HG03460 (cell line): Measurements from ENCODE around the gene SYNE2.
"Not testable (repeated sequence)": the region's sequence is repeated elsewhere in the genome, so short reads cannot be mapped to it uniquely, and the experiment has no call there.

Experiments used
- ATAC-seq: cut with Tn5 transposase; IDR thresholded peaks from one replicate; pipeline ENCODE4 v1.9.1; 2021; ENCODE audit not compliant: unreplicated experiment

The SYNE2 gene

DNA sequence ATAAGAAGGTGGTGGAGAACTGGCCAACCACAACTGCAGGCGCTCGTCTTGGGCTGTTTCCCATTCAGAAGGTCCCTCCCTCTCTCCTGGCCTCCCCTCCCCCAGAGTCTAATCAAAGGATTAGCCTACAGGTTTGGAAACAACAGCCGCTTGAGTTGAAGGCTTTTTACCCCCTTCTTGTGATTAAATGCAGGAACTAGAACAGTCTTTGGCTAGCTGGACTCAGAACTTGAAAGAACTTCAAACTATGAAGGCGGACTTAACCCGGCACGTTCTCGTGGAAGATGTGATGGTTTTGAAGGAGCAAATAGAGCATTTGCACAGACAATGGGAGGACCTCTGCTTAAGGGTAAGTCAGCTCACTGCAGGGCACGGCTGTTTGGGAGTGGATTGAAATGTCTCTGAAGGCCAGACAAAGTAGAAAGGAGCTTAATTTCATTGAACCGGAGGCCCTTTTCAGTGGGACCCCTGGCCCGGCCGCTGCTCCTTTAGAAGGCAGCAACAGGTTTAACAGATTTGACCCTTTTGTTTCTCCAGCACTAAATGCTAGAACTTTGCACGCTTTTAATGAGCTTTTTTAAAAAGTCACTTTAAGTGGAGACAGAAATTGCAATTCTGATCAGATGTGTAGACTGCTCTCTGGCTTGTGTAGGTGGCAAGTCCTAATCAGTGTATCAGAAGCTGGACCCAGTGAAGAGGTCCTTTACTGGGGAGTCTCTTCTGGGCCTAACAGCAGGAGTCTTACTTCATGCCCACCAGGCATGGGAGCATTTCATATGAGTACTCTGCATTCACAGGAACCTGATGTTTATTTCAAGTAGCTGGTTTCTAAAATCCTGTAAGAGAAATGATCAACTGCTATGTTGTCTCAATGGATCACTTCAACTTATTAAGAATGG, 333.7 kb downstream of the SYNE2 start:
- no peak for ATAC-seq

- ATAC-seq = no peak
Observed at GRCh38 chr14:64187331-64187730, 334.5 kb downstream of the SYNE2 start.

- no peak for ATAC-seq
Observed at GRCh38 chr14:64190974-64191502, 338.2 kb downstream of the SYNE2 start.

DNA sequence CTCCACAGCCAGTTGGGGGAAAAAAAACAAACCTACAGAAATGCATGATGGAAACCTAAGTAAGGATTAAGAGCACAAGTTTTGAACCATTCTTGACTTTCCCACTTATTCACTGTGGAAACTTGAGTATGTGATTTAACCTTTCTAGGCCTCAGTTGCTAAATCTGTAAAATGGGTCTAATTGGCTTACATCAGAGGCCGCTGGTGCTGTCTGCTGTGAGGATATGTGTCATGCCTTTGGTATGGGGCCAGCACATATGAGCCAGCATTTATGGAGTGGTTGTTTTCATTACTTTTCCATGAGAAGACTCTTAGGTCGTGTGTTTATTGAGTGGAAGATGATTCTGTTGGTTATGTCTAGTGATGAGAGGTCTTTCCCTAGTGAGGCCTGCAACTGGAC, 339.0 kb downstream of the SYNE2 start:
- ATAC-seq = no peak

- no peak for ATAC-seq
Observed at GRCh38 chr14:64193821-64194220, 341.0 kb downstream of the SYNE2 start.

DNA sequence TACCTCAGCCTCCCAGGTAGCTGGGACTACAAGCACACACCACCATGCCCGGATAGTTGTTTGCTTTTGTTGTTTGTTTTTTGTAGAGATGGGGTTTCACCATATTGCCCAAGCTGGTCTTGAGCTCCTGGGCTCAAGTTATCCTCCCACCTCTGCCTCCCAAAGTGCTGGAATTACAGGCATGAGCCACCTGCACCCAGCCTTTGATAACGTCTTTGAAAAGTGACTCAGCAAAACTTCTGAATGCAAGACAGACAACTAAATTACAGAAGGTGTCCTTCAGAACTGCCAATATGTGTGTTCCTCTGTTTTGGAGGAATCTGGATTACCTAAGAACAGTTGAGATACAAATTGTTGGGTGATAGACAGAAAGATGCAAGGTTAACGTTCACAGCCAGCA, 341.6 kb downstream of the SYNE2 start:
- no peak for ATAC-seq

DNA sequence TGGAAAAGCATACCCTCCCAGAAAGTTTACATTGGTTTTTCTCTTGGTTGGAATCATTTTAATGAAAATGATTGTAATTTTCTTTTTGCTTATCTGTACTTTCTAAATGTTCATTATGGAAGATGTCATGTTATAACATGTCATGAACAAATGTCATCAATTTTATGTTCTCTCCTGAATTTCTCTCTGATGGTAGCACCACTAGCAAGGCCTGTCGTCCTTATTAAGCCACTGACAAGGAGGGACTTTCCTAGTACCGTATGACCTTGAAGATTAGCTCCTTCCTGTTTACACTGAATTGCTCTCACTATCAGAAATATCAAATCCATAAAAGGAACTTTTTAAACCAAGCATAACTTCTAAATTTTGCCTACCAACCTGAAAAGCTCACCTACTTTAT, 342.4 kb downstream of the SYNE2 start:
- no peak for ATAC-seq

DNA sequence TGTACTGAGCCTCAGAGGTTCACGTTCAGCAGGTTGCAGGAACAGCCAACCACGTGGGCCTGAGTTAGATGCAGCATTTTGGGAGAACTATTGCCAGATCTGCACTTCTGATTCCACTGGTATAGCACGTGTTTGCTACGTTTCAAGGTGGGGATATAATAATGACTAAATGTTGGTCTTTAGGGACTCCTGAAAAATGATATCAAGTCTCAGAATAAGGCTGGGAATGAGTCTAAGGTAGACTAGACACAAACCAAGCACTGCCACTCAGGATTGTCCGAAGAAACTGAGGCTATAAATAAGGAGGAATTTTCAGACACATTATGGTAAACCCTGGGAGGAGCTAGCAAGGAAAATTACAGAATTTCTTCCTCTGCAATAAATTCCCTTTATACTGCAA, 343.3 kb downstream of the SYNE2 start:
- no peak for ATAC-seq

- peak; percentile 54 for ATAC-seq
Observed at GRCh38 chr14:64196814-64197411, 344.1 kb downstream of the SYNE2 start.

DNA sequence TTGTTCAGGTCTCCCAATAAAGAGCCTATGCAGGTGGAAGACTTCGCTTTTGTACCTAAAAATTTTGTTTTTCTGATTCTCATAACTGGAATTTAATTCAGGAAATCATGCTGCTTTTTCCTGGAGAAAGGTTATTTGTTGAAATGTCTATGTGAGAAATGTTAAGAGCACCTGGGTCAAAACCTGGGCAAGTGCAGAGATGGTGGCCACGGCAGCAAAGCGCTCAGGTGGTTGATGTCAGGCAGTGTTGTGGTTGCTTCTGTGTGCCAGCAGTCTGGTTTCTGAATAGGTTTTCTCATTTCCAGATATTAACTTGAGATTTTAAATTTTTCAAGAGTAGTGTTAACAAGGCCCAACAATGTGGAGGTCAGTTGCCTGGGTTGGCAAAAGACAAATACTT, 345.2 kb downstream of the SYNE2 start:
- ATAC-seq = no peak

DNA sequence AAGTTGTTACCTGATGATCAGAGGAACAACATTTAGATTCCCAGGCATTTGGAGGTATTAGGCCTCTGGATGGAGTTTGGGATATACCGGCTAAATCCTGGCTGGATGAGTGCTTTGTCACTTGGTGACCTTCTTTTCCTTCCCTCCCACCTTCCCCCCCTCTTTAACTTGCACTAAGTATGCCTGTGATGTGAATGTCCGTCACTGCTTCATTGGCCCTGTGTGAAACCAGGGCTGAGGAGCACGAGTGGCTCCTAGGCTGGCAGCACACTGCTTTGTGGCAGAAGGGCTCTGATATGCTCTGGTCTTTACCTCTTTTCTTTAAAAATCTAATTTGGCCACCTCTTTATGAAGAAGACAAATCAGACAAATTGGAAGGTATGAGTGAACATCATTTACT, 345.7 kb downstream of the SYNE2 start:
- no peak for ATAC-seq

DNA sequence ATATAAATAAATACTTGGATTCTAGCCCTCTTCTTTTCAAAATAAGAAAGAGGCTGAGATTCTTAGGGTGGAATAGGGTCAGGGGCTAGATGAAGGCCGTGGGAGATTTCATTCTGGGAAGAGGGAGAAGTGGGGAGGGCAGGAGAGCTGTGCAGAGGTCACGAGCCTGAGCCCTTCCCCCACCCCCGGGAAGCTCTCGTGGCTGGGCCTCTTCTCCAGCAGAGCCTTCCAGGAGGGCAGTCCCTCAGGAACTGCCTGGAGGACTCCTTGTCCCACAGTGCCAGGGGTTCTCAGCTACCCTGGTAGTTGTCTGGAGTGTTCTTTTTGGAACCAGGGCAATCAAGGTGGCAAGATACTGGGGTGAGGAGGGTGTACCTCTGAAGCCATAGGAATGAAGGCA, 347.4 kb downstream of the SYNE2 start:
- ATAC-seq = no peak

- no peak for ATAC-seq
Observed at GRCh38 chr14:64201296-64201695, 348.5 kb downstream of the SYNE2 start.

DNA sequence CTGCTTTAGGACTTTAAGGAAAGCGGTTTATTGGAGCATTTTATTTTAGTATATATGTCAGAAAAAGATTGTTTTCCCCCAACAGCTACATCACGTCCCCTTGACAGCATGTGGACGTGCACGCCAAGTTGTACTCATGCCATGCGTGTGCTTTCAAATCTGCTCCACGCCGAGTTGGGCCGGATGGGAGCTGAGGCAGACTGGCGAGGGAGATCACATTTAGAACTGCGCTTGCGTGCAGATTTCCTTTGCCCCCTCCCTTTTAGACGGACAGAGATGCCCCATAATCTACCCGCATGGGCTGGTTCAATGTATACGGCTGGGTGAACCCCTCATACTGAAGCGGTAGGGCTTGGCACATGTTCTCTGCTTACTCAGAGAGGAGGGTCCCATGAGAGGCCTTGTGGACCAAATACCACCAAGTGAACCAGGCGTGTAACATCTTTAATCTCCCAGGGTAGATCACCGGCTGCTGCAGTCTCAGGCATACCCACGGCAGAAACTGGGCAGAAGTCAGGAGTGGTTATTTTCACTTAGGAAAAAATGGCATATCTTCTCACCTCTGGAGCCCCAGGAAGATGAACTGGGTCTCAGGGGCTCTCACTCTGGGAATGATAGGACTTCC, 349.2 kb downstream of the SYNE2 start:
- ATAC-seq = no peak

DNA sequence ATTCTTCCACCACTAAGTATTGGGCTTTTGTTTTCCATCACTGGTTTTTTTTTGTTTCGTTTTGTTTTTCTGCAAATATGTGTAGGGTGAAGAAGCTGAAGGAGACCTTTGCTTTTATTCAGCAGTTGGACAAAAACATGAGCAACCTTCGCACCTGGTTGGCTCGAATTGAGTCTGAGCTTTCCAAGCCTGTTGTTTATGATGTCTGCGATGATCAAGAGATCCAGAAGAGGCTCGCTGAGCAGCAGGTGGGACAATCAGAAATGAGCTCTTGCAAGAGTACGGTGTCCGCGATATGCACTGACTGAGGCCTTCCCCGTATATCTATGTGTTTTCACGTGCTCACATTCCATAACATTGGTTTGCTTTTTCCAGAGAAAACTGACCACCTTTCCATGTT, 349.9 kb downstream of the SYNE2 start:
- ATAC-seq = no peak

DNA sequence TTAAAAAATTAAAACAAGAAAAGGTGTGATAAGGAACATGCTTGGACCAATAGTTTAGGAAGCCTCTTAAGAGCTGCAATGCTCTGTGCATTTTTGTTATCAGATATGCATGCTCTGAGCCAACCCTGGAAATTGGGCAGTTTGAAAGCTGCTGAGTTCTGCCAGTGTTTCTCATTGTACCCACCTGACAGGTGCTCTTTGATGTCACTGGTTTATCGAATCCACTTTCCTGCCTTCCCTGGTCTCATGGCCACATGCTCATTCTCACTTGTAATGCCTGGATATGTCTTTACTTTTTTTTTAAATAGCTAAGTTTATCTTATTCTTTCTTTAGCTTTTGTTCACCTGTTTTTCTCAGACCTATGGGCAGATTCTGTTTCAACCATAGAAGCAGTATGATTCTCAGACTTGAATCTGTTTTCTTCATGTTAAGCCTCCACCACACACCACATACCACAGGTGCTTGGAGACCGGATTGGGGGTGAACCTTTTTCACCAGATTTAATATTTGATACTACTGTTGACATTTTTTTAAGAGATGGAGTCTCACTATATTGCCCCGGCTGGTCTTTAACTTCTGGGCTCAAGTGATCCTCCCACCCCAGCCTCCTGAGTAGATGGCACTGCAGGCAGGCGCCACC, 350.7 kb downstream of the SYNE2 start:
- ATAC-seq = no peak

DNA sequence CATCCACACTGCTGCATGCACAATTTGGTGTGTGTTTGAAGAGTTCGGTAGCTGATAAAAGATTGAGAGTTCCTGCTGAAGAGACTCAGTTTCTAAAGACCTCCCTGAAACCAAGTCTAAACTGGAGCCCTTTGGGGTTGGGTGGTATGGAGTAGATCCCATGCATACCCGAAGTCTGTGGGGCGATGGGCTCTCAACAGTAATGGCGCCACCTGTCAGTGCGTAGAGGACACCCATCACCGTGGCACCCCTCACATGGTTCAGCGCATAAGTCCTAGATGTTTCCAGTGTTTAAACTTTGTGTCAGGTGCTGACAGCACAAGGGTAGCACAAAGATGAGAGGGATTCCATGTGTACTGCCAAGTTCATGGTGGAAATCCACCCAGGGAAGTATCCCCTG, 355.5 kb downstream of the SYNE2 start:
- ATAC-seq = no peak

- ATAC-seq = no peak
Observed at GRCh38 chr14:64208981-64209380, 356.2 kb downstream of the SYNE2 start.

DNA sequence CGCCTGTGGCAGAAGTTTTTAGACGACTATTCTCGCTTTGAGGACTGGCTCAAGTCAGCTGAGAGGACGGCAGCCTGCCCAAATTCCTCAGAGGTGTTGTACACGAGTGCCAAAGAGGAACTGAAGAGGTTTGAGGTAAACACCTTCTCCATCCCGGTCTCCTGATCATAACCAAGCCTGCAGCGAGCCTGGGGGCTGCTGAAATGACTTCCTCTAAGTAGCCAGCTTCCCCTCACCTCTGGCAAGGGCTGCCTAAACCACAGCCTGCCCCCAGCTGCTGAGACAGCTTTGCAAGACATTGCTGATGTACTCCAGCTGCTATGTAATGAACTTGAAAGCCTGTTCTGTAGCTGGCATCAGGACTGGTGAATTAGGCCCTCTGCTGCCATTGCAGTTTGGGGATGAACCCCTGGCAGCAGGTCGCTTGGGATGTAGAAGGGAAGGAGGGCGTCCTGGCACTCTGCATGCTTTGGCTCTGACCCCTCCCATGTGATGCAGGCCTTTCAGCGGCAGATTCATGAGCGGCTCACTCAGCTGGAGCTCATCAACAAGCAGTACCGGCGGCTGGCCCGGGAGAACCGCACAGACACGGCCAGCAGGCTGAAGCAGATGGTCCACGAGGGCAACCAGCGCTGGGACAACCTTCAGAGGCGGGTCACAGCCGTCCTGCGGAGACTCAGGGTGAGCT, 356.8 kb downstream of the SYNE2 start:
- ATAC-seq = peak; percentile 77

DNA sequence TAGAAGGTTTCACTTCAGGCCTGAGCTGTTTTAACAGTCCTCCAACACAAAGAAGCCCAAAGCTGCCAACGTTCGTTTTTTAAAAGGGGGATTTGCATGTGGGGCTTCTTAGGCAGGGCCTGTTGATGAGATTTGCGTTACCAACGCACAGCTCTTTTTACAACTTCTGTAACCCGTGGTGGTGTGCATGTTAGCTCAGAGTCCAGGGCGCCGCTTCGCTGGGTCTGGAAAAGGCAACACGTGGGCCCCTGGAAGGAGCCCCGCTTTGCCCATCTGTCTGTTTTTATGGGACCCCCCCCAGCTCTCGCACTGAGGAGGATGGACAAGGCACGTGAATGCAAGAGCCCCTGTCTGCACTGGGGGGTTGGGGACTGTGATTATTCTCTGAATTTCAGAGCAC, 357.4 kb downstream of the SYNE2 start:
- ATAC-seq = no peak

DNA sequence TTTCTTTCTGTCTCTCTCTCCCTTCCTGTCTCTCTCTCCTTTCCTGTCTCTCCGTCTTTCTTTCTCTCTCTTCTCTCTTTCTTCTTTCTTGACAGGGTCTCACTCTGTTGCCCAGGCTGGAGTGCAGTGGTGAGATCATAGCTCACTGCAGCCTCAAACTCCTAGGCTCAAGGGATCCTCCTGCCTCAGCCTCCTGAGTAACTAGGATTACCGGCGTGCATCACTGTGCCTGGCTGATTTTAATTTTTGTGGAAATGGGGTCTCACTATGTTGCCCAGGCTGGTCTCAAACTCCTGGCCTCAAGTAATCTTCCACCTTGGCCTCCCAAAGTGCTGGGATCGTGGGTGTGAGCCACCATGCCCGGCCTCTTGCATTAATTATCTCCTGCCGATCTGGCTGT, 358.1 kb downstream of the SYNE2 start:
- not testable (repeated sequence) for ATAC-seq
